ENCODE measurements around the gene EIF1AX. TPM values are rescaled to one million over a fixed set of nuclear protein-coding genes. Genes with fewer than 3 reads are reported as not detected.
A peak's percentile ranks its signal among the peaks of the same experiment; 100 is the strongest.

Gene EIF1AX
- total and polyA plus RNA-seq, 9 of the 15 experiments (the other 6 are each of a cell fraction or from before 2014, with no cell fraction given): 54.2 to 178 (median 73.5) TPM

- TF ChIP-seq REST (IDR thresholded peaks at IDR 0.05; ENCODE audit: borderline replicate concordance) (peak; percentile 91), REST (CRISPR knock-in tag; IDR thresholded peaks at IDR 0.05; ENCODE audit: low read depth) (no peak), SRSF3 (IDR thresholded peaks at IDR 0.05; ENCODE audit: insufficient read depth, low read length) (no peak), ZNF518B (CRISPR knock-in tag; IDR thresholded peaks at IDR 0.05) (no peak), RB1 (IDR thresholded peaks at IDR 0.05; ENCODE audit: low read depth) (no peak), ARID1B (IDR thresholded peaks at IDR 0.05) (peak; percentile 30; the same call in 1 of the 2 replicates), NFIC (IDR thresholded peaks at IDR 0.05) (peak; percentile 91), MNT (conservative IDR thresholded peaks at IDR 0.05) (peak in 1 of 2 experiments; percentile 39; a peak in 1 of 4 replicates), ZNF384 (IDR thresholded peaks at IDR 0.05; ENCODE audit: low read depth, low read length) (peak; percentile 84)
Measured at GRCh38 chrX:20128670-20129069, 13.0 kb downstream of the EIF1AX start (continued).
